Stimulated activated memory B cell treated with anti-CD40 and anti-IgM and Interleukin-4, amounts not matched to agents 10 μg/mL and 1 μg/mL and 100 μg/mL, for 72 hours (primary cell): ENCODE data around the gene ISCU.

Experiments used
- ATAC-seq: fragments of 150-1000 bp; cut with Tn5 transposase; 2 replicates; pipeline ENCODE4 v1.10.0; 2021
- H3K27ac Mint-ChIP-seq: one replicate; pipeline ENCODE4 v1.8.0; 2022; ENCODE audit warnings: mild to moderate bottlenecking, mixed read lengths
- H3K27me3 Mint-ChIP-seq: one replicate; pipeline ENCODE4 v1.8.0; 2022; ENCODE audit warnings: mixed read lengths
- H3K36me3 Mint-ChIP-seq: one replicate; pipeline ENCODE4 v1.8.0; 2022; ENCODE audit warnings: mixed read lengths
- H3K4me1 Mint-ChIP-seq: one replicate; pipeline ENCODE4 v1.8.0; 2022; ENCODE audit warnings: mixed read lengths
- H3K4me3 Mint-ChIP-seq: one replicate; pipeline ENCODE4 v1.8.0; 2022; ENCODE audit warnings: mild to moderate bottlenecking, moderate library complexity, mixed read lengths
- H3K9me3 Mint-ChIP-seq: one replicate; pipeline ENCODE4 v1.8.0; 2022; ENCODE audit warnings: mixed read lengths

Gene ISCU

DNA sequence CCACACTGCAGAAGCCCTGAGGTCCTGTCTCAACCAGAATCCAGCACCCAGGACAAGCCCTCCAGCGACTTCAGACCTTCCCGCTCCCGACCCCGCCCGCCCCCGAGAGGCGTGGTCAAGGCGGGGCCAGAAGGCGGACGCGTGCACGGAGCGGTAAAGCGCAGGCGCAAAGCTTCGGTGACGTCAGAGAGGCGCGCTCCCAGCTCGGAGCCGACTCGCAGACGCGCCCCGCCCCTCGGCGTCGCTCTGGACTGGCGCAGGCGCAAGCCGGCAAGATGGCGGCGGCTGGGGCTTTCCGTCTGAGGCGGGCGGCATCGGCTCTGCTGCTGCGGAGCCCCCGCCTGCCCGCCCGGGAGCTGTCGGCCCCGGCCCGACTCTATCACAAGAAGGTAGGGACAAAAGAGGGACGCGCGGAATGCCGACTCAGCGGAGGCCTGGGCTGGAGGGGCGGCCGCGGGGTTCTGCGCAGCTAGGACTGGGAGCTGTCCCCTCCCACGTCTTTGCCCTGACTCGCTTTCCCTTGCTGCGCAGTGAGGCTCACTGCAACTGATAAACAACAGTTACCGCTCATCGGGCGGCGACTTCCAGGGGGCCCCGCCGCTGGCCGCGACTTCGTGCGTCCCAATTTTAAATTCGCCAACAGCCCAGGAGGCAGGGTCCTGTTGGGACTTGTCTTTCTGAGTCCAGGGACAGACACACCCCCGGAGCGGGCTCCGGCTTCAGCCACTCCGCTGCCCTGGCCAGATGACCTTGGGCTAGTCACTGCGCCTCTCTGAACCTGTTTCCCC, at the start of gene ISCU:
TSS of gene ISCU (plus strand) at position 249 of the 788 bp plus-strand sequence. CDS start at position 276, 27 bp downstream.
- peak within 1 kb of the TSS; percentile 94 for H3K4me3 Mint-ChIP-seq
- peaks cover 24% of the 10 kb centered on the region for H3K36me3 Mint-ChIP-seq
- H3K4me1 Mint-ChIP-seq = peaks cover 51% of the 10 kb centered on the region
- H3K27ac Mint-ChIP-seq = peak within 1 kb of the TSS; percentile 93
- ATAC-seq = peak; percentile 87
- H3K27me3 Mint-ChIP-seq = no peaks in the 10 kb centered on the region
- H3K9me3 Mint-ChIP-seq = no peaks in the 10 kb centered on the region

DNA sequence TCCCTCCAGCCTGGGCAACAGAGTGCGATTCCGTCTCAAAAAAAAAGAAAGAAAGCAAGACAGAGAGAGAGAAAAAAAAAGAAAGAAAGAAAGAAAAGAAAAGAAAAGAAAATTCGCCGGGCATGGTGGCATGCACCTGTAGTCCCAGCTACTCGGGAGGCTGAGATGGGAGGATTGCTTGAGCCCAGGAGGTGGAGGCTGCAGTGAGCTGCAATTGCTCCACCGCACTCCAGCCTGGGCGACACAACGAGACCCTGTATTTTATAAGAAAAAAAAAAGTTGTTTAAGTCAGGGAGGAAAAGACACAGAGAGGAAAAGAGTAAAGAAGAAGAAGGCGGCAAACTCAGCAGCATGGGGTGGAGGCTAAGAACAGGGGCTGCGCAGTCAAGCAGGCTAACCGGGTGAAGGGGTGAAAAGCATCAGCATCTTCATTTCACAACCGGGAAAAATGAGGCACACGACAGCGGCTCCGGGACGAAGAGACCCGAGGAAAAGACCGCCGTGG, 47.9 kb upstream of the ISCU start:
- Mint-ChIP-seq H3K9me3 (no peaks in the 10 kb centered on the region), H3K4me1 (peaks cover 62% of the 10 kb centered on the region), H3K36me3 (peaks cover 22% of the 10 kb centered on the region), H3K27ac (peak overlapping the region; percentile 78), H3K4me3 (peak overlapping the region; percentile 87), H3K27me3 (no peaks in the 10 kb centered on the region)
- ATAC-seq = peak; percentile 10

DNA sequence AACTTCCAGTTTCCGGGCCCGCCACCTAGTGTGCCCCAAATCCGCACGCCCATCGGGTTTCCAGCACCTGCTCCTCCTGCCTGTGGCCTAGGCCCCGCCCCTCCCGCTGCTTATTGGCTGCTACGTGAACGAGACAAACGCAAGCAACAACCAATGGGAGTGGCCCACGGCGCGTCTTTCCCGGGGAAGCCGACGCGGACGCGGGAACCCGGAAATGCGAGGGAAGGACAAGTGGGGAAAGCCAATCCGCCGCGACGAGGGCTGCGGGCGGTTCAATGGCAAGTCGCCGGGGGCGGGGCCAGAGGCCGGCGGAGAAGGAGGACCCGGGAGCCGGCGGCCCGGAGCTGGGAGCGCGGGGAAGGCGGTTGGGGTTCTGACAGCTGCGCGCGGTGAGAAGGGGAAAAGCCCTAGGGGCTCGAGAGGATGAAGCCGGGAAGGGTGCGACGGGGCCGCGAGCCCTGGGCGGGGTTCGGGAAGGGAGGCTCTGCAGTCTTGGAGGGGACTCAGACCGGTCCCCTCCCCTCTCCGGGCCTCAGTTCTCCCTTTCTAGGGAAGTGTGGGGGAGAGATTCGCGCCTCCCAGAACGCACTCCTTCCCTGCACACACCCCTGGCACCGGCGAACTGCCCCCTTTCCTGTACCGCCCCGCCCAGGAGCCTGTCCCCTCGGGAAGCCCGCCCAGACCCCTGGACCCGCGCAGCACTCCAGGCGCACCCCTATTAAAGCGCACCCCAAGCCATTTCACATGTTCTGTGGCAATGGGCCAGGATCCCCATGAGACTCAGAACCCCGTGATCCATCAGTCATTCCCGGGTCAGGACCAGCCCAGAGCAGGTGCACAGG, 47.2 kb upstream of the ISCU start, which contains the start of gene FICD:
TSS of gene FICD (plus strand) at position 305 of the 842 bp plus-strand sequence. CDS start 1,696 bp downstream, outside the sequence.
- H3K36me3 Mint-ChIP-seq = peaks cover 26% of the 10 kb centered on the region
- H3K27me3 Mint-ChIP-seq = no peaks in the 10 kb centered on the region
- peak within 1 kb of the TSS; percentile 78 for H3K27ac Mint-ChIP-seq
- H3K4me3 Mint-ChIP-seq = peak within 1 kb of the TSS; percentile 87
- ATAC-seq = peak; percentile 94
- H3K4me1 Mint-ChIP-seq = peaks cover 62% of the 10 kb centered on the region
- no peaks in the 10 kb centered on the region for H3K9me3 Mint-ChIP-seq

DNA sequence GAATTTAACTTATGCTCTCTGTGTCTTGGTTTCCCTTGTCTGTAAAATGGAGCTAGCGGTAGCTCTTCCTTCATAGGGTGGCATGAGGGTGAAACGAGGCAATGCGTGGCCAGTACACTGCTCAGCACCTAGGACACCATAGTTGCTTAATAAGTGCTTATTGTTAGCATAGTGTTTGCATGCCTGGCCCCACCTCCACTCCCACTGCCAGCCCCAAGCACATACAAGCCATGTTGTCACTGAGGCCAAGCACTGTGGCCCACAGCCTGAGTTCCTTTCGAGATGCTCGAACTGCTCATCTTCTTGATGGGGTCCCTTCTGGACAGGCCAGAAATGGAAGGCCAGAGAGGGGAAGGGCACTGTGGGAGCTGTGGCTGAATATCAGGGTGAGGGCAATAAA, 46.5 kb upstream of the ISCU start:
- Mint-ChIP-seq H3K4me1 (peaks cover 58% of the 10 kb centered on the region), H3K36me3 (peaks cover 33% of the 10 kb centered on the region)
- no peak for ATAC-seq

DNA sequence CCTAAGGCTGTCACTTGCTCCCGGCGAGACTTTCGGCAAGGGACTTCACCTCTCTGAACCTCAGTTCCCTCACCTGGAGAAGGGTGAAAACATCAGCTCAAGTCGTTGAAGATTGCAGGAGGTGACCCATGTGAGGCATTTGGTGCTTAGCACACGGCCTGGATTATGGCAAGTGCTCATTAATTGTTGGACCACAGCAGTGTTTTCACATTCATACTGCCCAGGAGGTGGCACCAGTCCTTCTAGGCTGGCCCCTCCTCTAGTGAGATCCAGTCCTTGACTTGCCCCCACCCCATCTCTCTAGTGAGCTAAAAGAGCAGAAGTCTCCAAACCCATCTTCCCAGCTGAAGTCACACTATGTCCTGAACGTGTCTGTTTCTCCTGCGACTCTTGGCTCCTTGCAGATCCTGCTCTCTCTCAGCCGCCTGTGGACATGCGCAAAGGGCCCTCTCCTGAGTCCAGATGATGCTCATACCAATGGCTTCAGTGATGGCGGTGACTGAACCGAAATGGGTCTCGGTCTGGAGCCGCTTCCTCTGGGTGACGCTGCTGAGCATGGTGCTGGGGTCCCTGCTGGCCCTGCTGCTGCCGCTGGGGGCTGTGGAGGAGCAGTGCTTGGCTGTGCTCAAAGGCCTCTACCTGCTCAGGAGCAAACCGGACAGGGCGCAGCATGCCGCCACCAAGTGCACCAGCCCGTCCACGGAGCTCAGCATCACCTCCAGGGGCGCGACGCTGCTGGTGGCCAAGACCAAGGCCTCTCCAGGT, 45.7 kb upstream of the ISCU start:
- Mint-ChIP-seq H3K4me1 (peaks cover 50% of the 10 kb centered on the region), H3K36me3 (peaks cover 37% of the 10 kb centered on the region), H3K9me3 (no peaks in the 10 kb centered on the region), H3K27ac (peak overlapping the region; percentile 78), H3K4me3 (peak overlapping the region; percentile 19), H3K27me3 (no peaks in the 10 kb centered on the region)
- ATAC-seq = no peak

More for the DNA sequence above, 46.5 kb upstream of the ISCU start:
- Mint-ChIP-seq H3K27ac (peak overlapping the region; percentile 78), H3K9me3 (no peaks in the 10 kb centered on the region), H3K27me3 (no peaks in the 10 kb centered on the region), H3K4me3 (peak overlapping the region; percentile 87)

DNA sequence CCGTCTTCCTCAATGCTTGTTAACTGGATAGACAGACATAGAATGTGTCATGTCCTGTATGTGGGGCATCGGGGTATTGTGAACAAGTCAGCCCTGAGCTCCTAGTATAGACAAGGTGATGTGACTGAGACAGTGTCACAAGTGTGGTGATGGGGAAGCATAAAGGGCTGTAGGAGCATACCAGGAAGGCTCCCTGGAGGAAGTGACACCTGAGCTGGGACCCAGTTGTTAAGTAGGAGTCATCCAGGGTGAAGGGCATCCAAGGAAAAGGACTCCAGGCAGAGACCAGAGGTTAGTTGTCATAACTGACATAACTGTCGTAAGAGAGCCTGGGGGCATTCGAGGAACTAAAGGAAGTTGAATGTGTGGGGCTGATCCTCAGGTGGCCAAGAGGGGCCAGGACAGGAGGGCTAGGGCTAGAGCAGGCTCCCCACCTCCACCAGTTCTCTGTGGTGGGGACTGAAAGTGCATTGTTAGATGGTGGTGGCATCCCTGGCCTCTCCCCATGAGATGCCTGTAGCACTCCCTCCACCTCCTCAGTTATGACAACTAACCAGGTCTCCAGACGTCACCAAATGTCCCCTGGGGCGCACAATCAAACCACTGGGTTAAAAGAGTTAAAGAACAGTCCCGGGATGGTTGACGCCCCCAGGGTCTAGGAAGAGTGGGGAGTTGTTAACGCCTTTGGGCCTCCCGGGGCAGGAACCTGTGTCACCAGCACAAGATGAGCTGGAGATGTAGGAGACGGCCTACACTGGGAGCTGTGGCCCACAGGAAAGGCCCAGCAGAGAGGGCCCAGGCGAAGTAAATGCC, 44.9 kb upstream of the ISCU start:
- no peaks in the 10 kb centered on the region for H3K9me3 Mint-ChIP-seq
- no peak overlapping the region for H3K4me3 Mint-ChIP-seq
- H3K36me3 Mint-ChIP-seq = peaks cover 45% of the 10 kb centered on the region

DNA sequence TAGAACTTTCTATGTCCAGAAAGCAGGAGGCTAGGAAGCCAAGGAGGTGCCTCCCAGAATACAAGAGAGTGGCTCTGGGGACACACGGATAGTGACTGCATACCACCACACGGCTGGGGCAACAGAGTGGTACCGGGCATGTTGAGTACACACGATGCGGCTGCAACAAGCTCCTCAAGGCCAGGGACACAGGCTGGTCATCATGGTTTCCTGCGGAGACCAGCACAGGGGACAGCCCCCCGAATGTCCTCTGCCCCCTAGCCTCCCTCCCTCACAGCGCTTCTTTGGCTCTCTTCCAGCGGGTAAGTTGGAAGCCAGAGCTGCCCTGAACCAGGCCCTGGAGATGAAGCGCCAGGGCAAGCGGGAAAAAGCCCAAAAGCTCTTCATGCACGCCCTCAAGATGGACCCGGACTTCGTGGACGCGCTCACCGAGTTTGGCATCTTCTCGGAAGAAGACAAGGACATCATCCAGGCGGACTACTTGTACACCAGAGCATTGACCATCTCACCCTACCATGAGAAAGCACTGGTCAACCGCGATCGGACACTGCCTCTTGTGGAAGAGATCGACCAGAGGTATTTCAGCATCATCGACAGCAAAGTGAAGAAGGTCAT, 44.2 kb upstream of the ISCU start:
- Mint-ChIP-seq H3K4me1 (peaks cover 37% of the 10 kb centered on the region), H3K4me3 (no peak overlapping the region)
- ATAC-seq = no peak

More for the DNA sequence above, 44.9 kb upstream of the ISCU start:
- Mint-ChIP-seq H3K27me3 (no peaks in the 10 kb centered on the region), H3K4me1 (peaks cover 42% of the 10 kb centered on the region), H3K27ac (peak overlapping the region; percentile 78)
- no peak for ATAC-seq

DNA sequence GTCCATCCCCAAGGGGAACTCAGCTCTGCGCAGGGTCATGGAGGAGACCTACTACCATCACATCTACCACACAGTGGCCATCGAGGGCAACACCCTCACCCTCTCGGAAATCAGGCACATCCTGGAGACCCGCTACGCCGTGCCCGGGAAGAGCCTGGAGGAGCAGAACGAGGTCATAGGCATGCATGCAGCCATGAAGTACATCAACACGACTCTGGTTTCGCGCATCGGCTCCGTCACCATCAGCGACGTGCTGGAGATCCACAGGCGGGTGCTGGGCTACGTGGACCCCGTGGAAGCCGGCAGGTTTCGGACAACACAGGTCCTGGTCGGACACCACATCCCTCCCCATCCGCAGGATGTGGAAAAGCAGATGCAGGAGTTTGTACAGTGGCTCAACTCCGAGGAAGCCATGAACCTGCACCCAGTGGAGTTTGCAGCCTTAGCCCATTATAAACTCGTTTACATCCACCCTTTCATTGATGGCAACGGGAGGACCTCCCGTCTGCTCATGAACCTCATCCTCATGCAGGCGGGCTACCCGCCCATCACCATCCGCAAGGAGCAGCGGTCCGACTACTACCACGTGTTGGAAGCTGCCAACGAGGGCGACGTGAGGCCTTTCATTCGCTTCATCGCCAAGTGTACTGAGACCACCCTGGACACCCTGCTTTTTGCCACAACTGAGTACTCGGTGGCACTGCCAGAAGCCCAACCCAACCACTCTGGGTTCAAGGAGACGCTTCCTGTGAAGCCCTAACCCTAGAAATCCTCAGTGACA, 43.5 kb upstream of the ISCU start:
- H3K4me3 Mint-ChIP-seq = no peak overlapping the region
- H3K27ac Mint-ChIP-seq = no peak overlapping the region
- no peaks in the 10 kb centered on the region for H3K27me3 Mint-ChIP-seq
- H3K4me1 Mint-ChIP-seq = peaks cover 33% of the 10 kb centered on the region
- H3K36me3 Mint-ChIP-seq = peaks cover 46% of the 10 kb centered on the region
- no peak for ATAC-seq
- no peaks in the 10 kb centered on the region for H3K9me3 Mint-ChIP-seq

More for the DNA sequence above, 44.2 kb upstream of the ISCU start:
- H3K27me3 Mint-ChIP-seq = no peaks in the 10 kb centered on the region
- H3K9me3 Mint-ChIP-seq = no peaks in the 10 kb centered on the region
- no peak overlapping the region for H3K27ac Mint-ChIP-seq
- peaks cover 46% of the 10 kb centered on the region for H3K36me3 Mint-ChIP-seq

DNA sequence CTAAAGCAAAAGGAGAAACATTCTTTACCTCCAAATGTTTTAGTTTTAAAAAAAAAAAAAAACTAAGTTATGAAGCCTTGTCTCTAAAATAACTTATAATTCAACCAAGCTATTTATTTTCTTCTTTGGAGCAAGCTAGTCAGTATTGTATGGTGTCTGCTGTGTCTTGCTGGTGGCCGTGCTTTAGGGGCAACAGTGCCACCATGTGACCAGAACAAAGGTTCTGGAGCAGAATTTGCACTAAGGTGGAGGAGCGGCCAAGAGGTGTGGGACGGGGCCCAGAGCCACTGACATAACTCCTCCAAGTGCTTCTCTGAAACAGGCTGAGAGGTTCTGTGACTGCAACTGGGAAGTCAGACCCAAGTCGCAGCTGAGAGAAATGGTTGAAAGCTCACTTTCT, 42.8 kb upstream of the ISCU start:
- no peak overlapping the region for H3K27ac Mint-ChIP-seq
- H3K4me3 Mint-ChIP-seq = no peak overlapping the region
- peaks cover 50% of the 10 kb centered on the region for H3K36me3 Mint-ChIP-seq
- no peaks in the 10 kb centered on the region for H3K9me3 Mint-ChIP-seq
- no peak for ATAC-seq
- no peaks in the 10 kb centered on the region for H3K27me3 Mint-ChIP-seq
- peaks cover 26% of the 10 kb centered on the region for H3K4me1 Mint-ChIP-seq

DNA sequence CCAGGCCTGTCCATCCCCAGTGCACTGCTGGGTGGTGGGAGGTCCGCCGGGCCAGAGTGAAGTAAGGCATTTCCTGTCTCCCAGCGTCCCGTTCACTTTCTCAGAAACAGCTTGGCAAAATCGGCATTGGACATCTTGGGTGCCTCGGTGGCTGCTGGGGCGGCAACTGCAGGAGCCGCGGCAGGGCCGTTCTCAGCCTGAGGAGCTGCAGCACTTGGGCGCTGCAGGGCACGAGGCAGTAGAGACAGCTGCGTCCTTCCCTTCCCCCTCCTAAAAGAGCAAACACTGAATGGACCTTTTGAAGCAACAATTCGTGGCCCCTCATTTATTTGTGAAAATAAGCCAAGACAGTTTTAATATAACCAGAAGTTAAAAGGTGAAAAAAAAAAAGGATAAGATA, 39.0 kb upstream of the ISCU start:
- no peak overlapping the region for H3K27ac Mint-ChIP-seq
- H3K36me3 Mint-ChIP-seq = peaks cover 69% of the 10 kb centered on the region
- H3K4me3 Mint-ChIP-seq = no peak overlapping the region
- ATAC-seq = no peak
- H3K27me3 Mint-ChIP-seq = no peaks in the 10 kb centered on the region
- H3K4me1 Mint-ChIP-seq = peaks cover 9% of the 10 kb centered on the region
- no peaks in the 10 kb centered on the region for H3K9me3 Mint-ChIP-seq

DNA sequence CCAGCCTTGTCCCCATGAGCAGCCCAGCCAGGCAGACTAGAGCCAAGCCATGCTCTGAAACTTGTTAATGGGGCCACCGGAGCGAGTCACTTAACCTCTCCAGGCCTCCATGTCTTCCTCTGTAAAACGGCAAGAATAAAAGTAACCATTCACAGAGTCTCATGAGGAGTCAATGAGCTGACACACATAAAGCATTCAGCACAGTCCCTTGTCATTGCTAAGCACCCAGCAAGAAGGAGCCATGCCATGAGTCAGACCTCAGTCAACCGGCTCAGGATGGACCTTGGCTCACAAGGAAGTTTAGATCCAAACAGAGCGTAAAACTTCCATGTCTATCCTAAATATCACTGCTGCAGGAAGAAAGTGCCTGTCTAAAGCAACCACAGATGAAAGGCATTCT, 36.7 kb upstream of the ISCU start:
- peaks cover 74% of the 10 kb centered on the region for H3K36me3 Mint-ChIP-seq
- H3K9me3 Mint-ChIP-seq = no peaks in the 10 kb centered on the region
- H3K4me1 Mint-ChIP-seq = peaks cover 9% of the 10 kb centered on the region
- no peak for ATAC-seq
- no peaks in the 10 kb centered on the region for H3K27me3 Mint-ChIP-seq
- H3K4me3 Mint-ChIP-seq = no peak overlapping the region
- peak overlapping the region; percentile 58 for H3K27ac Mint-ChIP-seq

DNA sequence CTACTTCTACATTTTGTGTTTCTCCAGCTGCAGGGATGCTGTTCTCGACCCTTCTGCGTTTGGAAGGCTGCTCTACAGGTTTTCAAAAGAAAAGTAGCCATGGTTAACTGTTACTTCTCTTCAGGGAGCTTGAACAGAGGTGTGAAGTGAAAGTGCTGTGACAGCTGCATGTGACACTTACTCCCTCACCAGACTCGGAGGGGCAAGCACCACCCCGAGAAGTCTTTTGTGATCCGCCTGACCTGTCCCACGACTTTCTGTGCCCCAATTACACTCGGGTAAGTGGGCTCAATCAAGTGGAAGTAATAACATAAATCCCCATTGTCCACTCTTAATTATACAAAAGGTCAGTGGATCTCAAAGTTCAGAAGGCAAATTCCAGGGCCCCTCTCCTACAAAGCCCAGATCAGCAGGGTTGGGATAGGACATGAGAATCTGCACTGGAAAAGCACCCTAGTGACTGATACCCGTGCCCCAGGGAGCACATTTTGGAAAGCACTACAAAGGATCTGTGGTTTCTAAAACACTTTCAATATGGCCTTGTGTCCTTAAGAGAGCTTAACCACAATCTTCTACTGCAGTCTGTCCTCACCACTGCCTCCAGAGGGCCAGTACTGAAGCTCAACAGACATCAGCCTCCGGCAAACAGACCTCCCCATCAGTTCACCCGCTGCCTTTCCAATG, 35.8 kb upstream of the ISCU start:
- no peak overlapping the region for H3K4me3 Mint-ChIP-seq
- H3K36me3 Mint-ChIP-seq = peaks cover 75% of the 10 kb centered on the region
- ATAC-seq = no peak
- H3K27ac Mint-ChIP-seq = peak overlapping the region; percentile 45
- H3K27me3 Mint-ChIP-seq = no peaks in the 10 kb centered on the region
- peaks cover 9% of the 10 kb centered on the region for H3K4me1 Mint-ChIP-seq
- H3K9me3 Mint-ChIP-seq = no peaks in the 10 kb centered on the region

DNA sequence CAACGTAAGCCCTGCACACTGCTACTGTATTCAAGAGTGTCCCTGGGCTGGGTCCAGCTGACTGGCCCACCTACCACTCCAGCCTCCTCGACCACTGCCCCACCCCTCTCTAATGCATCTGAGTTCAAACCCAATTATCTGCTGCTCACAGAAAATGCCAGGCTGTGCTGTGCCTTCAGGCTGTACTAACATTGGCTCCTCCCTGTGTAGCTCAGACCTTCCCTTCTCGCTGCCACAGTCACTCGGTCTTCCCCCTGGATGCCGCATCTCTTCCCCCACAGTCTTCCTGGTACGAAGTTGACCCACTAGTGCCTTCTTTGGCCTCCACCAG, 35.3 kb upstream of the ISCU start:
- H3K27ac Mint-ChIP-seq = peak overlapping the region; percentile 45
- H3K4me1 Mint-ChIP-seq = peaks cover 9% of the 10 kb centered on the region
- H3K4me3 Mint-ChIP-seq = no peak overlapping the region
- H3K9me3 Mint-ChIP-seq = no peaks in the 10 kb centered on the region
- ATAC-seq = no peak
- H3K36me3 Mint-ChIP-seq = peaks cover 71% of the 10 kb centered on the region
- H3K27me3 Mint-ChIP-seq = no peaks in the 10 kb centered on the region
